SU-DHL-6 (cell line): ENCODE data around the gene EMILIN2.

ENCODE experiments used
- H2AFZ ChIP-seq: fragments of 200-600 bp; sonication (generic); 2 replicates; pipeline ENCODE4 v1.6.1; 2014; ENCODE audit warnings: low read depth, mild to moderate bottlenecking, moderate library complexity, mixed read lengths, antibody characterized with exemption, low read length; ENCODE audit not compliant: severe bottlenecking
- H3F3A ChIP-seq: fragments of 200-600 bp; shearing (Covaris generic); 2 replicates; pipeline ENCODE4 v1.6.0; 2016; ENCODE audit warnings: antibody characterized with exemption, mild to moderate bottlenecking; ENCODE audit not compliant: insufficient read depth
- H3K27ac ChIP-seq: fragments of 200-600 bp; sonication (generic); 2 replicates; pipeline ENCODE4 v1.5.1; 2016; ENCODE audit warnings: low read depth, mild to moderate bottlenecking, low read length, moderate library complexity, mixed read lengths
- H3K27me3 ChIP-seq: fragments of 200-600 bp; sonication (generic), shearing (Covaris generic); 2 replicates; pipeline ENCODE4 v1.6.0; 2014; ENCODE audit warnings: mild to moderate bottlenecking, low read length
- H3K36me3 ChIP-seq: fragments of 200-600 bp; sonication (generic); 2 replicates; pipeline ENCODE4 v1.6.1; 2014; ENCODE audit warnings: mild to moderate bottlenecking, low read length, mixed read lengths
- H3K4me2 ChIP-seq: fragments of 300-600, 200-600 bp; shearing (Covaris generic), sonication (generic); 2 replicates; pipeline ENCODE4 v1.6.0; 2014; ENCODE audit warnings: low read length, low read depth, mild to moderate bottlenecking; ENCODE audit not compliant: poor library complexity, severe bottlenecking
- H3K4me3 ChIP-seq: fragments of 200-600 bp; sonication (generic); 2 replicates; pipeline ENCODE4 v1.5.1; 2014; ENCODE audit warnings: antibody characterized with exemption, low read length, mild to moderate bottlenecking, mixed read lengths; ENCODE audit not compliant: insufficient read depth, poor library complexity, severe bottlenecking
- H3K79me2 ChIP-seq: fragments of 200-600 bp; sonication (generic); 2 replicates; pipeline ENCODE4 v1.6.1; 2014; ENCODE audit warnings: mild to moderate bottlenecking, low read length, moderate library complexity; ENCODE audit not compliant: insufficient read depth
- H3K9ac ChIP-seq: fragments of 200-600 bp; sonication (generic); 2 replicates; pipeline ENCODE4 v1.7.0; 2014; ENCODE audit warnings: mild to moderate bottlenecking, low read length
- H3K9me2 ChIP-seq: fragments of 200-600 bp; sonication (generic); replicated peaks from 2 replicates; pipeline ENCODE4 v1.6.1; 2014; ENCODE audit warnings: low read length; ENCODE audit not compliant: insufficient read depth
- H3K9me3 ChIP-seq: fragments of 200-600 bp; sonication (generic); 2 replicates; pipeline ENCODE4 v1.6.1; 2014; ENCODE audit warnings: low read length, mixed read lengths; ENCODE audit not compliant: insufficient read depth
- H4K20me1 ChIP-seq: fragments of 200-600 bp; sonication (generic); 2 replicates; pipeline ENCODE4 v1.6.1; 2014; ENCODE audit warnings: low read depth, mild to moderate bottlenecking, antibody characterized with exemption, low read length, moderate library complexity, mixed read lengths
- CTCF ChIP-seq: fragments of 200-600 bp; sonication (generic); IDR thresholded peaks from one replicate; pipeline ENCODE4 v1.5.1; 2017; ENCODE audit warnings: antibody characterized with exemption, mild to moderate bottlenecking, low read length, moderate library complexity; ENCODE audit not compliant: insufficient read depth, poor library complexity, severe bottlenecking
- EZH2phosphoT487 ChIP-seq: fragments of 200-600 bp; sonication (generic), shearing (Covaris generic); conservative IDR thresholded peaks from 2 replicates; pipeline ENCODE4 v1.6.1; 2018; ENCODE audit warnings: mild to moderate bottlenecking, antibody characterized with exemption, low read length, moderate library complexity, mixed read lengths

EMILIN2 gene

GRCh38 chr18:2896990-2897389 lies 50.2 kb downstream of the EMILIN2 start:
- H3K9me2 ChIP-seq: no peaks in the 10 kb centered on the region
- H3K27me3 ChIP-seq: no peaks in the 10 kb centered on the region
- no peak overlapping the region for H3K4me2 ChIP-seq
- no peak overlapping the region for H3K4me3 ChIP-seq
- no peaks in the 10 kb centered on the region for H3K79me2 ChIP-seq
- TF ChIP-seq EZH2phosphoT487: no peak
- TF ChIP-seq CTCF: no peak
- no peak overlapping the region for H3K9ac ChIP-seq
- no peak overlapping the region for H2AFZ ChIP-seq
- no peaks in the 10 kb centered on the region for H3K36me3 ChIP-seq
- H4K20me1 ChIP-seq: no peaks in the 10 kb centered on the region
- no peaks in the 10 kb centered on the region for H3F3A ChIP-seq
- H3K9me3 ChIP-seq: no peaks in the 10 kb centered on the region
- no peak overlapping the region for H3K27ac ChIP-seq

GRCh38 chr18:2897448-2898185 lies 50.8 kb downstream of the EMILIN2 start:
- H2AFZ ChIP-seq: no peak overlapping the region
- H3K9me2 ChIP-seq: no peaks in the 10 kb centered on the region
- no peaks in the 10 kb centered on the region for H3K27me3 ChIP-seq
- H3F3A ChIP-seq: no peaks in the 10 kb centered on the region
- H3K9me3 ChIP-seq: no peaks in the 10 kb centered on the region
- H3K36me3 ChIP-seq: no peaks in the 10 kb centered on the region
- H4K20me1 ChIP-seq: no peaks in the 10 kb centered on the region
- H3K4me2 ChIP-seq: no peak overlapping the region
- H3K79me2 ChIP-seq: no peaks in the 10 kb centered on the region
- no peak overlapping the region for H3K4me3 ChIP-seq
- H3K9ac ChIP-seq: no peak overlapping the region
- H3K27ac ChIP-seq: no peak overlapping the region
- TF ChIP-seq EZH2phosphoT487: no peak
- no peak for TF ChIP-seq CTCF

- no peak for TF ChIP-seq CTCF
- TF ChIP-seq EZH2phosphoT487: no peak
- Histone ChIP-seq H3F3A (no peaks in the 10 kb centered on the region), H3K9me3 (no peaks in the 10 kb centered on the region), H3K9ac (no peak overlapping the region), H2AFZ (no peak overlapping the region), H3K4me3 (no peak overlapping the region), H3K79me2 (no peaks in the 10 kb centered on the region), H3K9me2 (no peaks in the 10 kb centered on the region), H4K20me1 (no peaks in the 10 kb centered on the region), H3K27ac (no peak overlapping the region), H3K27me3 (no peaks in the 10 kb centered on the region), H3K4me2 (no peak overlapping the region), H3K36me3 (no peaks in the 10 kb centered on the region)
Measured at GRCh38 chr18:2898186-2898640, 51.4 kb downstream of the EMILIN2 start.
